Esophagus muscularis mucosa (tissue), 4 donors: Measurements from ENCODE around the gene NMRK1. TPM values are rescaled to one million over a fixed set of nuclear protein-coding genes. Genes with fewer than 3 reads are reported as not detected.
A peak's percentile ranks its signal among the peaks of the same experiment; 100 is the strongest.

ENCODE experiments used
- DNase-seq: peaks from one replicate; pipeline ENCODE4 v3.0.0-alpha.2; 2017; ENCODE audit errors: extremely low spot score
- H3K27ac ChIP-seq, 4 donors: fragments of 200-600 bp; sonication (generic); replicated peaks in 1 of 4; 1 replicate in 3 of 4; 2 replicates in 1 of 4; pipeline ENCODE4 v1.5.1; 2016 to 2019; ENCODE audit warnings: mild to moderate bottlenecking in 1 of 4
- H3K27me3 ChIP-seq, 4 donors: fragments of 200-600 bp; sonication (generic); one replicate each; pipeline versions ENCODE4 v1.5.1 to v1.6.0; 2016 to 2019
- H3K36me3 ChIP-seq, 4 donors: fragments of 200-600 bp; sonication (generic); one replicate each; pipeline ENCODE4 v1.5.1; 2016 to 2019
- H3K4me1 ChIP-seq, 4 donors: fragments of 200-600 bp; sonication (generic); one replicate each; pipeline ENCODE4 v1.5.1; 2016 to 2019
- H3K4me3 ChIP-seq, 4 donors: fragments of 200-600 bp; sonication (generic); 1 replicate in 2 of 4; 2 replicates in 2 of 4; pipeline ENCODE4 v1.5.1; 2016 to 2019; ENCODE audit warnings: mild to moderate bottlenecking in 4 of 4, moderate library complexity in 1 of 4
- H3K9me3 ChIP-seq, 4 donors: fragments of 200-600 bp; sonication (generic); 1 replicate in 3 of 4; 2 replicates in 1 of 4; pipeline ENCODE4 v1.5.1; 2016 to 2019
- CTCF ChIP-seq, 3 experiments: fragments of 200-600 bp in 2 of 3; fragments of 450-650 bp in 1 of 3; sonication (generic) in 2 of 3; IDR thresholded peaks; one replicate each; pipeline ENCODE4 v1.5.1; 2017 to 2019; ENCODE audit warnings: antibody characterized with exemption in 3 of 3, mild to moderate bottlenecking in 2 of 3, moderate library complexity in 1 of 3
- EP300 ChIP-seq: sonication (generic); formaldehyde crosslinking; IDR thresholded peaks from one replicate; pipeline ENCODE4 v1.6.1; 2017; ENCODE audit warnings: antibody characterized with exemption
- POLR2A ChIP-seq: fragments of 450-650 bp; IDR thresholded peaks from one replicate; pipeline ENCODE4 v1.6.1; 2017; ENCODE audit warnings: antibody characterized with exemption, moderate library complexity, mild to moderate bottlenecking, low read depth
- POLR2AphosphoS5 ChIP-seq, 2 donors: sonication (generic); formaldehyde crosslinking; IDR thresholded peaks; one replicate each; pipeline ENCODE4 v1.6.1; 2017; ENCODE audit warnings: antibody characterized with exemption in 2 of 2
- WGBS: methylation state at CpG from one replicate; pipeline ENCODE4 v1.1.5; 2018; 5-methylcytosine and 5-hydroxymethylcytosine counted together
- intact Hi-C: fragments of 100-400 bp; cut with DNase I; formaldehyde crosslinking; loops from one replicate; pipeline ENCODE4 v1.15.1; 2023
- total RNA-seq, 4 donors: library from RNA; depleted of rRNA; stranded (reverse); fragments of >200 nt; gene quantifications; one replicate each; pipeline versions ENCODE4 v1.1.0 to v1.2.1, GENCODE V29; 2016

Gene NMRK1
- total RNA-seq, 4 donors from 2014 or later = 5.4 to 18.3 (median 10.0) TPM

GRCh38 chr9:75090579-75090978 is 2.6 kb upstream of the NMRK1 start:
- DNase-seq = no peak
- Histone ChIP-seq H3K36me3 (no peaks in the 10 kb centered on the region), H3K4me3 (no peak overlapping the region), H3K4me1 (peaks cover 33 to 59% (median 44%) of the 10 kb centered on the region in 4 donors), H3K27ac (no peak overlapping the region), H3K9me3 (no peaks in the 10 kb centered on the region), H3K27me3 (no peaks in the 10 kb centered on the region)
- intact Hi-C loops = no loop called here
- TF ChIP-seq POLR2AphosphoS5 (IDR thresholded peaks at IDR 0.05) (no peak), CTCF (IDR thresholded peaks at IDR 0.05) (no peak)
- 89% methylated on average over 4 of the region's 4 CpGs for WGBS

GRCh38 chr9:75089373-75089766 is 1.4 kb upstream of the NMRK1 start:
- Histone ChIP-seq H3K36me3 (no peaks in the 10 kb centered on the region), H3K9me3 (no peaks in the 10 kb centered on the region), H3K4me1 (peaks cover 33 to 56% (median 41%) of the 10 kb centered on the region in 4 donors), H3K27me3 (no peaks in the 10 kb centered on the region), H3K27ac (peak overlapping the region; percentile 94 to 98 (median 96)), H3K4me3 (peak overlapping the region; percentile 82 to 99 (median 96))
- WGBS = 21% methylated on average over 11 of the region's 11 CpGs
- intact Hi-C loops = loop anchor here (5.0 kb wide), 1 partner anchor 137 kb away; the partner anchor contains the start of gene C9orf40
- no peak for TF ChIP-seq POLR2A
- TF ChIP-seq EP300 = no peak
- TF ChIP-seq POLR2AphosphoS5 (IDR thresholded peaks at IDR 0.05) = no peak
- TF ChIP-seq CTCF (IDR thresholded peaks at IDR 0.05) = peak in 1 of 3 experiments; percentile 4
- no peak for DNase-seq

GRCh38 chr9:75088646-75089372 is 854 bp upstream of the NMRK1 start:
- Histone ChIP-seq H3K9me3 (no peaks in the 10 kb centered on the region), H3K4me1 (peaks cover 33 to 56% (median 43%) of the 10 kb centered on the region in 4 donors), H3K27ac (peak overlapping the region; percentile 94 to 98 (median 96)), H3K27me3 (no peaks in the 10 kb centered on the region), H3K36me3 (no peaks in the 10 kb centered on the region), H3K4me3 (peak overlapping the region; percentile 82 to 99 (median 96))
- DNase-seq = peak; percentile 92
- TF ChIP-seq CTCF (IDR thresholded peaks at IDR 0.05) (peak; percentile 38 to 68 (median 38)), EP300 (no peak), POLR2AphosphoS5 (IDR thresholded peaks at IDR 0.05) (peak; percentile 3 to 43), POLR2A (no peak)
- intact Hi-C loops = loop anchor here (5.0 kb wide), 1 partner anchor 137 kb away; the partner anchor contains the start of gene C9orf40
- WGBS = 0% methylated on average over 23 of the region's 43 CpGs

GRCh38 chr9:75087289-75087823 is 599 bp downstream of the NMRK1 start:
- intact Hi-C loops = loop anchor here (5.0 kb wide), 1 partner anchor 135 kb away; the partner anchor contains the start of gene C9orf40
- DNase-seq = no peak
- H3K36me3 ChIP-seq = peaks cover 0 to 8% (median 3%) of the 10 kb centered on the region in 4 donors
- H3K4me3 ChIP-seq = peak overlapping the region; percentile 82 to 99 (median 96)
- H3K27me3 ChIP-seq = no peaks in the 10 kb centered on the region
- H3K4me1 ChIP-seq = peaks cover 33 to 56% (median 43%) of the 10 kb centered on the region in 4 donors
- no peak for TF ChIP-seq POLR2AphosphoS5 (IDR thresholded peaks at IDR 0.05)
- TF ChIP-seq POLR2A = no peak
- no peak for TF ChIP-seq EP300
- TF ChIP-seq CTCF (IDR thresholded peaks at IDR 0.05) = no peak
- no peaks in the 10 kb centered on the region for H3K9me3 ChIP-seq
- peak overlapping the region; percentile 94 to 98 (median 96) for H3K27ac ChIP-seq
- 23% methylated on average over 20 of the region's 20 CpGs for WGBS
